Stimulated activated CD8-positive, alpha-beta memory T cell treated with anti-CD3 and anti-CD28 coated beads, Interleukin-7, amount 100 ng/mL, for 1 hour (primary cell): ENCODE data around the gene POLR1D.
"Not testable (repeated sequence)": the region's sequence is repeated elsewhere in the genome, so short reads cannot be mapped to it uniquely, and the experiment has no call there.

ENCODE experiments used
- DNase-seq, 2 donors: peaks; one replicate each; pipeline ENCODE4 v3.0.0-alpha.2; 2020; ENCODE audit warnings: low read depth in 2 of 2

Gene POLR1D

GRCh38 chr13:27617881-27618321, 3.8 kb upstream of the POLR1D start:
- DNase-seq, result no peak

DNA sequence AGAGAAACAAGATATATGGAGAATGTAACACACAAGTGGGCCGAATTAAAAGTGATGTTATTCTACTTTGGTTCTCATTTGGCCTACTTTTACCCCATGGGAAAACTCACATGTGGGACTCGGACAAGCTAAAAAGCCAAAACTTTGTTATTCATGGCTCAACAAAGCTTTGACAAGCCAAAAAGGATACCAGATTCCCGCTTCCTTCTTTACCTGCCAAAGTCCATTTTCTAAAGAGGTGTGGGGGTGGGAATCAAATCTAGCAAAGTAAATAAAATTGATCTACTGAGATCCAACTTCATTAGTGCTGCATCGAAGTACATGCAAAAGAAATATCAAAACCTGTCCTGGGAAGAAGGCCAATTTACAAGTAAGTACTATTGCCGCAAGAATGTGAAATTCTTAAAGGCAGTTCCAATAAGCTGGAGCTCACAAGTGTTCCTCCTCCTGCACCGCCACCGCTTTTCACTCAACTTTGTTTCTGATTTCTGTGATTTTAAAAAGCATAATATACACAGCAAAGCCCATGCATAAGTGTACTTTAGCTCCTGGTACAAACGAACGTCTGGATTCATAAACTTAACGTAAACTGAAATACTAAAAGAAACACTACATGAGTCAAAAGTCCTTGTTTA, 2.5 kb upstream of the POLR1D start:
- no peak for DNase-seq

DNA sequence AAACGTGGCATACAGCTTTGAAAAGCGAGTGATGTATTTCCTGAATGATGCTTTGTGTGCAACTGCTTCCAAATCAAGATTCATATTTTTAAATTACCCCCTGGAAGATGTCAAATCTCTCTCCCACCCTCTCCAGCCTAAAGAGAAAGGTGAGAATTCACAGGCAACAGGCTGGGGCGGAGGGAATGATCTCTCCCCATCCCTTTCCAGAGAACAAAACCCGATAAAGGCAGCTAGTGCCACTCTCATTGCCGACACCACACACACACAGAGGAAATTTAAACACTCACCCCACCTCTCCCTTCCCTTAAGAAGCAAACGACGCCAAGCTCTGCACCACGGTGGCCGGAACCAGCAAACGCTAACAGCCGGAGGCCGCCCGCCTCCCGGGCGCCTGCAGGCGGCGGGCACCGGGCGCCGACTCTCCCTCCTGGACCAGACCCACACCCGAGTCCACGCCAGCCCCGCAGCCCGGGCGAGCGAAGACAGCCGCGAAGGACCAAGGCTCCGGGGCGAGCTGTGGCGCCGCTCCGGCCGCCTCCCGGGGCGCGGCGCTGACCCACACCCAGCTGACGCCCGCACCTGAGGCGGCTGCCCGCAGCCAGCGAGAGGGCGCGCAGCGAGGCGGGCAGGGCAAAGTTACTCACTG, 1.8 kb upstream of the POLR1D start:
- DNase-seq, result peak; percentile 8 to 13

- peak; percentile 94 to 96 for DNase-seq
Observed at GRCh38 chr13:27620377-27621115, 1.1 kb upstream of the POLR1D start, which contains the start of gene LNX2. Gene LNX2, minus strand, starts transcription at chr13:27620529. Its CDS starts 38,826 bp downstream, at chr13:27581703.

GRCh38 chr13:27621116-27621365, 651 bp upstream of the POLR1D start:
- no peak for DNase-seq

DNA sequence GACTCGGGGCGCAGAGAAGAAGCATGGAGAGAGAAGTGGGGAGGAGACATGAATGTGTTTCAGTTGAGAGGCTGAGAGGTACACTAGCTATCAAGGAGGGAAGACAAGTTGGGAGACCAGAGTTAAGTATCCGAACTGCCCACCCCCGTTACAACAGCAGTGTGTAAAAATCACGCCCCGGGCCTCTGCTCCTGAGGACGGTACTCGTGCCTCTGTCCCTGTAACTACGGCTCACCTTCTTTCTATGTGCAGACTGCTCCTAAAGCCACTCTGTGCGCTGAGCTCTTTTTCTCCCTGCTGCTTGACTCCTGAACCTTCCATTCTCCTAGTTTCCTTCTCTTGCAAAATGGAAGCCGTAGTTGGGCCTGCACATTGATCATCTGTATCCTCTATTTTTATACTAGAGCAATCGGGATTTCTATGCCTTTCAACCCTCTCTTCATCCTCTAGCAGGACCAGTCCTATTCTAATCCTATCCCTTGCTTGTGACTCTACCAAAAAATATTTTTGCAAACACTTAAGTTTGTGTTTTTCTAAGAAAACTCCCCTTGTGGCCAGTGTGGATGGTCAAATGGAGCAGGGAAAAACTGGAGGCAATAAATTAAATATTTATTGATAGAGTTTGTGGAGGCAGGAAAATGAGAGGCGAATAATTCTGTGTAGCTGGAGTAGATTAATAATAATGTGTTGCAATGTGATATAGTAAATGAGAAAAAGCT, 569 bp downstream of the POLR1D start:
- no peak for DNase-seq

DNA sequence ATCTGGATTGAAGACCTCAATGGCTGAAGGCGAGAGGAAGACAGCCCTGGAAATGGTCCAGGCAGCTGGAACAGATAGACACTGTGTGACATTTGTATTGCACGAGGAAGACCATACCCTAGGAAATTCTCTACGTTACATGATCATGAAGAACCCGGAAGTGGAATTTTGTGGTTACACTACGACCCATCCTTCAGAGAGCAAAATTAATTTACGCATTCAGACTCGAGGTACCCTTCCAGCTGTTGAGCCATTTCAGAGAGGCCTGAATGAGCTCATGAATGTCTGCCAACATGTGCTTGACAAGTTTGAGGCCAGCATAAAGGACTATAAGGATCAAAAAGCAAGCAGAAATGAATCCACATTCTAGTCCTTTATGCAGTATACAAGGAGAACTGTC, 1.2 kb downstream of the POLR1D start:
- DNase-seq, result no peak

GRCh38 chr13:27624071-27624470, 2.4 kb downstream of the POLR1D start:
- DNase-seq, result no peak

- no peak for DNase-seq
Observed at GRCh38 chr13:27625839-27626238, 4.1 kb downstream of the POLR1D start.

DNA sequence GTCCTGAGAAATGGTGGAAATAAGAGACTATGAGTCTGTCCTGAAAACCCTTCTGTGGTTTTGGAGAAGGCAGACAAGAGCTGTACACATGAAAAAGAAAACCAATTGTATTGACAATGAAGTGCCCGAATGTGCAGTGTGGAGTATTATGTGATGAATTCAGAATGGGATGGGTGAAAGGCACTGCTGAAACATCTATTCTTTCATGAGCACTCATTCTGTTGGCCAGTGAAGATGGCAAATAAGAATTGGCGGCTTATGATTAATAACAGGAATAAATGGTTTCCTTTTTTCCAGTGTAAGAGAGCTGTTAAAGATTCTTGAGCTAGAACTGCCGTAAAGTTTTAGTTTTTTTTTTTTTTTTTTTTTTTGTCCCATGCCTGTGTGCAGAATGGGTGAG, 5.7 kb downstream of the POLR1D start:
- DNase-seq, result no peak

DNA sequence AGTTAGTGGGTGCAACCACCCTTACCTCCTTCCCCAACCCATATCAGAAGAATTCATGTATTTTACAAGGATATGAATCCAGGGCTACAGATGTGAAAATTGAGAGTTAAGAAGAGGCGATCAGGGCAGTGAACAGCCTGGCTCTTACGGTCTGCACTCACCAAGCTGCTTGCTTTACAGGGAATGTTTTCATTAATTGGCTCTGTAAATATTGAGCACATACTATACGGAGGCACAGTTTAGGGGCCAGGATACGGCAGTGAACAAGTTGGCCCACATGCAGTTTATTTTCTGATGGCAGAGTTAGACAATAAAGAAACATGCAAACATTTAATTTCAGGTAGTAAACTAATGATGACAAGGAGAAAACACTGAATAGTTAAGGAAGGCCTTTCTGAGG, 6.4 kb downstream of the POLR1D start:
- no peak for DNase-seq

- DNase-seq, result not testable (repeated sequence)
Observed at GRCh38 chr13:27628766-27629165, 7.1 kb downstream of the POLR1D start.

GRCh38 chr13:27631156-27631555, 9.5 kb downstream of the POLR1D start:
- no peak for DNase-seq

DNA sequence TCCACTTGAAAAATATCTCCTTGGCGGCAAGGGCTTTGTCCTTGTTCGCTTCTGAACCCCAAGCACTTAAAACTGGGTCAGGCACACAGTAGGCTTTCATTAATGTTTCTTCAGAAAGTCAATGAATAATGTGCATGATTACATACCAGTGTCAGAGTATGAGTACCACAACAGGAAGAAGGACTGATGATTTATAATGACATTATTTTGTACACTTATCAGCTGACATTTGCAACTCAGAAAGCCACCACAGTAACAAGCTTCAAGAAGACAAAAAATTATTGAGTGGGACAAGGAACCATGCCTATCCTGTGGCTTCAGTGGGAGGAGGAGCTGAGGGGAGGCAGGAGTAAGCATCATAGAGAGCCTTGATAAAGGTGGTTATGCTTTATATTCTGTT, 10.0 kb downstream of the POLR1D start:
- no peak for DNase-seq

DNA sequence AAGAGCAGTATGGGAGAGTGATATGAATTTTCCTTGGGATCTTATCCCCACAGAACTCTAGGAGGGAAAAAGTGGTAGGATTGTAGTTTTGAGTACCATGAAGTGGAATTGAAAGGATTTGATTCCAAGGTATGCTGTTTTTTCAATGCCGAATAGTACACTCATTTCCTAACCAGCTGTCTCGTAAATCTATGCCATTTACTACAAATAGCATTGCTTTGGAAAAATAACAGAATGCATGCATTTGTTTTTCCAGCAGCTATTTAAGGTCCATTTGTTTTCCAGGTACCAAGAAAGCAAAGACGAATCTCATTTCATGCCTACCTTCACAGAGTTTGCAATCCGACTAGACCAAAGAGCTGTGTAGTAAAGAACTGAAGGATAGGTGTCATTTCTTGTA, 10.5 kb downstream of the POLR1D start:
- no peak for DNase-seq

DNA sequence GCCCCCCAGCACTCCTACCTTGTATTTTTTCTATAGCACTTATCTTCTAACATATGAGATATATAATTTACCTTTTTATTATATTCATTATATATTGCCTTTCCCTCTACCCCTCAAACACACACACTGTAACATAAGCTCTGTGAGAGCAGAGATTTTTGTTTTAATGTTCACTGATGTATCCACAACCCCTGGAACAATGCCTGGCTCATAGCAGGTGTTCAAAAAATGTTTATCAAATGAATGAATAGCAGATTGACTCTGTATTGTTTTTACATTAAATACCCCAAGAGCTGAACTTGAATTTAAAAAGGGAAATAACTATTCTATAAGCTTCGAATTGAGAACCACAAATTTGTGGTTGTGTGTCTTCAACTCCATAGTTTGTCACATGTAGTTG, 11.0 kb downstream of the POLR1D start:
- DNase-seq, result no peak

DNA sequence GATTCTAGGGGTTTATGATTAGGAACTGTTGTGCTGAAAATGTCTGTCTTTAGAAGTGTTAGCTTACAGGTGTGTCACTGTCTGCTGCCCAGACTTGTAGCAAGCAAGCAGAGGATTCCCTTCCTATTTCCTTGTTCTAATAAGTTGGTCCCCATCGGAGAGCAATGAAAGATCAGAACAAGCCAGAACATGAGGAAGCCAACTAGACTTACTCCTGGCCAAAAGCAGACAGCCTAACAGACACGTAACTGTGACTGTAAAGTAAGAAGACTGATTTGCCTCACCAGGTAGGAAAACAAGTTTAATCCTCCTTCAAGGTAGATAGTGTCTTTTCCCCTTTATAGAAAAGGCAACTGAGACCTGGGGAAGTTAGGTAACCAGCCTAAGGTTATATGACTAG, 12.5 kb downstream of the POLR1D start:
- DNase-seq, result no peak

DNA sequence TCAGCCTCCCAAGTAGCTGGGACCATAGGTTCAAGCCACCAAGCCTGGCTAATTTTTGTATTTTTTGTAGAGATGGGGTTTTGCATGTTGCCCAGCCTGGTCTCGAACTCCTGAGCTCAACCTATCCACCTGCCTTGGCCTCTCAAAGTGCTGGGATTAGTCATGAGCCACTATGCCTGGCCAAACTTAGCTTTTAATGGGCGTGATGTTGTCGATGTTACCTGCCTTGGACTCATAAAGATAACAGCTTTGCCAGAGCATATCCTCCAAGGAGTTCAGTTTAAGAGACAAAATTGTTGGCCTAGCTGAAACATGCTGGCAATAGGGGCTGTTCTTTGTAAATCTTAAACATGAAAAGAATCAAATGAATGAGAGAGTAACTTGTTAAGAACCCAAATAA, 13.1 kb downstream of the POLR1D start:
- no peak for DNase-seq

DNA sequence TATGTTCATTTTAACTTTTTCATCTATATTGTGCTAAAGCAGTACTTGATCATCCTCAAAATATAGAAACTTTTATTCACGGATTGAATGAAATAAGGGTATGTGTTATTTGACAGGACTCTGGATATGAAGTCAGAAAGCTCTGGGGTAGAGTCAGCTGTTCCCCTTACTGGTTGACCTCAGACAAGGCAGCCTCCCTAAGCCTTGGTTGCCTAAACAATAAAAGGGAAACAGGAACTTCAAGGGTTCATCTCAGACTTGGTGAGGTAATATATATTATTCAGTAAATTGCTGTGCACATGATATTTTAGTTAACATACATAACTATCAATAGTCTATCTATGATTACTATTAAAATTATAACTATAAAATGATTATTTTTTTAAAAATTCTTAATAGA, 13.6 kb downstream of the POLR1D start:
- no peak for DNase-seq

DNA sequence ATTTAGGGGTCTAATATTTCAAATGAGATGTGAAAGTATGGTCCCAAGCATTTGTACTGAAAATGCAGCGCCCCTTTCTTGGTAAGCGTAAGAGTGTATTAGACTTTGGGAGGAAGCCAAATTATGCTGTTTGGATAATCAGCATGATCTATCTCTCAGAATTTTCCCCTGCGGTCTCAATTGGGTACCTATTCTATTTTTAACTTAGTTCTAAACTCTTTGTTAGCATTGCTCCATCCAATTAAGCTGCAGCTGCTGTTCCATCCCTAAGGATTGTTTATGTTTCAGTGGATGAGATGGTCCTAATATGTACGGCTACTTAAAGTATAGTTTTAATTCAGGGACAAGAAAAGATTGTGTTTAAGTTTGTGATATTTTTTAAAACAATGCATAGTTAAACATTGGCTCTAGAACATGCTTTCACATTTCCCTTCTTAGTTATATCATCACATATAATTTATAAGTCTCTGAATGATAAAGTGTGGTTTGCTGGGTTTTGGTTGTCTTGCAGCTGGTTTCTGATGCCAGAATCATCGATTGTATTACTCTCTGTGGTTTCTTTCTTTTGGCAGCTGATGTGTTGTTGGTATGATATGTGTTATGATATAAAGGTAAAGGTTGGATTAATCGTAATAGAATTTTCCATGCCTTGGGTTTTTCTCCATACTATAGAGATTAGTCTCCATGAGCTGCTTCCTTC, 15.0 kb downstream of the POLR1D start:
- DNase-seq, result no peak

- no peak for DNase-seq
Observed at GRCh38 chr13:27637289-27637626, 15.6 kb downstream of the POLR1D start.

DNA sequence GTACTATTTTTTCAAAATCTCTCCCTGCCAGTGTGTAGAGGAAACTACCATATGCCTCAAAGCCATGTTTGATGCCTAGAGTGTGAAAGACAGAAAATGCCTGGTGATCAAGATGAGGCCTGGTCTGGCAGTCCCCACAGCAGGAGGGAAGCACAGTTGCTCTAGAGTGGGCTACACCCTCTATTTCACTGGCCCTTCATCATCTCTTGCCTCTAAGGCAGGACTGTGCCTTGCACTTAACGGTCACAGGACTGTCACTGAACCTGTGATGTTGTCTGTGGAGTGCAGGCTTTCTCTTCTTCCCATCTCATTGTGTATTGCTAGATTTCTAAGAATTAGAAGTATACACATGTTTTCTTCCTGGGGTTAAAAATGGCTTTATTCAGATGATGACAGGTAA, 16.3 kb downstream of the POLR1D start:
- no peak for DNase-seq
